Measurements from ENCODE around the gene NAALADL2. TPM values are rescaled to one million over a fixed set of nuclear protein-coding genes. Genes with fewer than 3 reads are reported as not detected.

NAALADL2 gene
- total RNA-seq, 1 donor from 2014 or later: 2.9 TPM

DNA sequence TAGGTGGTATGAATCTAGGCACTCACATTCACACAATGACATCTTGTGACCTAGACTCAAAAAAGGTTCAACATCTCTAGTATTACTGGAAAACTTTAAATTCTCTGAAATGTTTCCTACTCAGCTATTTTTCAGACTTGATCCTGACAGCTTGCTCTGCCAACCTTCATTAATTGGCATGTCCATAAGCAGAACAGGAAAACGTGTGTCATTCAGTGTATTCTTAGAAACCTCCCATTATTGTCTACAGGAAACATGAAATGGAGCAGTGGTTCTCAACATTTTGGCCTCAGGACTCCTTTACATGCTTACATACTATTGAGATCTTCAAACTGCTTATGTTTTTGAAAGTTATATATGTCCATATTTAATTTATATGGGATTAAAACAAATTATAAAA, 363.2 kb downstream of the NAALADL2 start:
- H3K4me3 ChIP-seq (ENCODE audit: low read depth, low read length): no peak overlapping the region
- TF ChIP-seq CTCF (conservative IDR thresholded peaks at IDR 0.05; ENCODE audit: low read depth, low read length): no peak
- no peak for DNase-seq (ENCODE audit: low read depth)

DNA sequence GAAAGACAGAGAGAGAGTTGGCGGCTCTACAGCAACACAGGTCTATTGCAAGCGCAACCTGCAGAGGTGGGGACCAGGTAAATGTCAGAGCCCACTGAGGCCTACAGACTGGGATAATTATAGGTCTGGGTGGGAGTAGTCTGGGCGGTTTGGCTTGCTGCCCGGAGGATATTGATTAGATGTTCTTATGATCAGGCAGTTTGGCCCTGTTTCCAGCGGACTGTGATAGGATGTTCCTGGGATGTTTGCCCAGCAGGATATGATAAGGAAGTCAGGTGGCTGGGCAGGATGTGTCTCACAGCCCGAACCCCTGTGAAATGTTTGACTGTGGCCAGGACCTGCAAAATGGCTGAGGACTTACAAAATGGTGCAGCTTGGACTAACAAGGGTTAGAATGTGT, 364.9 kb downstream of the NAALADL2 start:
- TF ChIP-seq CTCF (conservative IDR thresholded peaks at IDR 0.05; ENCODE audit: low read depth, low read length): no peak
- H3K4me3 ChIP-seq (ENCODE audit: low read depth, low read length): no peak overlapping the region
- no peak for DNase-seq (ENCODE audit: low read depth)

DNA sequence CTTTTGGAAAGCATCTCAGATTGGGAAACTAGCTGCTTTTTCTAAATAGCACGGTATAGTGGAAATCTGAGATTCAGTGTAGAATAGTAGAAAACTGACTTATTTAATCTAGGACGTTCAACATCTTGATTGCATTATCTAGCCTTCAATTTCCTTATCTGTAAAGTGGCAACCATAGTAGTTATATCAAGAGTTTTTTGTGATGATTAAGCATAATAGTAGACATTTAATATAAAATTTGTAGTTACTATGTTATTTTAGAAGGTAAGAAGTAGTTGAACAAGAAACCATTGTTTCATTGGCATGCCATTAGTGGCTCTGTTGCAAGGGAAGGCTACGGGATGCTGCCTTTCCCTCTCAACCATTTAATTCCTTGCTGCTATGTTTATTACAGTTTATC, 367.3 kb downstream of the NAALADL2 start:
- no peak for DNase-seq (ENCODE audit: low read depth)
- TF ChIP-seq CTCF (conservative IDR thresholded peaks at IDR 0.05; ENCODE audit: low read depth, low read length): no peak
- no peak overlapping the region for H3K4me3 ChIP-seq (ENCODE audit: low read depth, low read length)

DNA sequence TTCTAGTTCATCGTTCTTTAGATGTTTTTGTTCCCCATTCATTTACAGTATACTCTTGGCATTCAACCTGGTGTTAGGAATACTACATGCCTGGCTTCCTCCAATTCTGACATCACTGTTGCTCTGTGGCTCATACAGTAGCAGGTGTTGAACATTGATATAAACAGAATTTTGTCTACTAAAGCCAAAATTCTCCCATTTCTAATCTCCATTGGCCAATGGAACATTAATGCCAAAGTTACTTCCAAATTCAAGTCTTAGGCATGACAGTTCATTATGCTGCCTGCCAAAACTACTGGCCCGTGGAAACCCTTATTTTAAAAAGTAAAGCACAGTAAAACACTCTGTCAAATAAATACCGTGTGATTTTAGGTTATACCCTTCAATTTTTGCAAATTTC, 368.0 kb downstream of the NAALADL2 start:
- no peak overlapping the region for H3K4me3 ChIP-seq (ENCODE audit: low read depth, low read length)
- TF ChIP-seq CTCF (conservative IDR thresholded peaks at IDR 0.05; ENCODE audit: low read depth, low read length): no peak
- no peak for DNase-seq (ENCODE audit: low read depth)

DNA sequence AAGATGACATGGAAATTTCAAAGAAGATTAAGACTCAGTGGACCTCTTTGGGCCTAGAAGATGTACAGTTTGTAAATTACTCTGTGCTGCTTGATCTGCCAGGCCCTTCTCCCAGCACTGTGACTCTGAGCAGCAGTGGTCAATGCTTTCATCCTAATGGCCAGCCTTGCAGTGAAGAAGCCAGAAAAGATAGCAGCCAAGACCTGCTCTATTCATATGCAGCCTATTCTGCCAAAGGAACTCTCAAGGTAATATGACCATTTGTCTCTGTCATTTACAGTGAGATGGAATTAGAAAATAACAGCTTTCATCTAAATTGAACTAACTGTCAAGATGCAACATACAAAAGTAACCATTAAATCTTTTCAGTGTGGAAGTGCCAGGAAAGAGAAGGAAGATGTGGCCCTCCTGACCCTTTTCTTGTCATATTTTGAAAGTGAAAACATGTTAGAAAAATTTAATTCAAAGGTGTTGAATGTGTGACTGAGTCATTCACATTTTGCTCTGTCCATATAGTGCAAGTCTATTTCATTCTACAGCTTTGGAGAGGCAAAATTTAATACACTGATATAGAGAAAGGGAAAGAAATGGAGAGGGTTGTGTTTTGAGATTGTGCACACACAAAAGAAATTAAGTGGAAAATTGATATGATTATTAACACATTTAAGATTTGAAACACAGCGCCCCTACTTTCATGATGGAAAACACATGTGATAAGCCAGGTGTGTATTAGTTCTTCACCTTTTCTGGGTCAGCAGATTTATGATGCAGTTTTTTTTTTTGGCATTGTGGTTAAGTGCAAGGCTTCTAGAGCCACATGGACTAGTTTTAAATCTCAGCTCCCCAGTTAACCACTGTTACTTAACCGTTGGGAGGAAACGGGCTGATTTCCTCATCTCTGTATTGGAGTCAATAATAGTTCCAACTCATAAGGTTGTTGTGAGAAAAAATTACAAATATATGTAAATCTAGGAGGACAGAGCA, 375.1 kb downstream of the NAALADL2 start:
- no peak for TF ChIP-seq CTCF (conservative IDR thresholded peaks at IDR 0.05; ENCODE audit: low read depth, low read length)
- DNase-seq (ENCODE audit: low read depth): no peak
- H3K4me3 ChIP-seq (ENCODE audit: low read depth, low read length): no peak overlapping the region

DNA sequence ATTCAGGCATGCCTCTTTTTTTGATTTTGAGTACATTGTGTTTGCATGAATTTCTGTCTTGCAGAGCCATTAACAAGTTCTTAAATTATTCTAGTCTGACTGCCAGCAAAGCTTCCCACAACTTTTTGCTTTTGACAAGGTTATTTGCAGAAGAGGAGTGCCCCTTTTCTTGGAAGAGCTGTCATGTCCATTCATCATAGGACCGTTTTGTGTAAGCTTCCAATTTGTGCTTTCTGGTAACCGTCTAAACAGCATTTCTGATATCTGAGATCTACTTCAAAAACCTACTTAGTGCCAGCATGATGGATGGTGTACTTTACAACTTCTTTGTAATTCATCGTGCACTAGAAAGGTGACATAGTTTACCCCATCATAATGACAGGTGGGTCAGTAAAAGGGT, 379.7 kb downstream of the NAALADL2 start:
- no peak for DNase-seq (ENCODE audit: low read depth)
- no peak overlapping the region for H3K4me3 ChIP-seq (ENCODE audit: low read depth, low read length)
- TF ChIP-seq CTCF (conservative IDR thresholded peaks at IDR 0.05; ENCODE audit: low read depth, low read length): no peak

DNA sequence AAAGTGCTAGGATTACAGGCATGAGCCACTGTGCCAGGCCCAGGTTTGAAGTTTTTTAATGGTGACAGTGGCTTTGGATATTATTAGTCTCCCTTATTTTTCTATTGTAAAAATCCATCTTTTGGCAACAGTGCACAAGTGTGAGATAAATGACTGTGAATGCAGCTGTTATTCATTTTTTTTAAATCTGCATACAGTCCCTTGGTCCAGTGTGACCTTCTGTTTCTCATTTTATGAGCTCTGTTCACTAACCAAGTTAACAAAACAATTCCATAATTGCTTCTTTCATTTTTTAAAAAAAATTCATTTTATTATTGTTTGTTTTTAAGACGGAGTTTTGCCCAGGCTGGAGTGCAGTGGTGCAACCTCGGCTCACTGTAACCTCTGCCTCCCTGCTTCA, 381.8 kb downstream of the NAALADL2 start:
- DNase-seq (ENCODE audit: low read depth): no peak
- no peak for TF ChIP-seq CTCF (conservative IDR thresholded peaks at IDR 0.05; ENCODE audit: low read depth, low read length)

More for the DNA sequence above, 381.8 kb downstream of the NAALADL2 start:
- H3K4me3 ChIP-seq (ENCODE audit: low read depth, low read length): no peak overlapping the region

Measured in epithelial cell of proximal tubule (primary cell).